Endometrium (tissue), 2 donors: ENCODE data around the gene DHRS9.
"Not testable (repeated sequence)": the region's sequence is repeated elsewhere in the genome, so short reads cannot be mapped to it uniquely, and the experiment has no call there.

Experiments used
- FAIRE-seq: peaks from 2 replicates; lab custom pipeline; 2012; peaks lifted over from hg19 to GRCh38; lab: Jason Lieb, UNC
- donor health status: control.
- donor health status: control.

DHRS9 gene

DNA sequence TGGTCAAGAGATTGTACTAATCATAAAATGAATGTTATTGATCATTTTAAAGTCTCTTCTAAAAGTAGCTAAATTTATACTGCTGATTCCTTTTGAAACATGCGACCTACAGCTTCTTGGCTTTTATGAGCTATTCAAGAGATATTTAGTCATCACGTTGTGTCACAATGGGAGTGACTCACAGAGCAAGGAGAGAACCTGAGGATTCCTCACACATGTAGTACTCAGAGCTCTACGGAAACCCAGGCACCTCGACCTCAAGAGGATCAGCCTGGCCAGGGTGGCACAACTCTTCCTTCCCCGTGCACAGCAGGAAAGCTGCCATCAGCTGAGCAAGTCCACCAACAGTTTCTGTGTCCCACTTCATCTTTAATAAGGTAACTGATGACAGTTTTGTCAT, at the start of gene DHRS9:
DHRS9 (plus strand) TSS at position 223 of the 400 bp plus-strand sequence. CDS start 12,019 bp downstream, outside the sequence.
- FAIRE-seq, result no peak

DNA sequence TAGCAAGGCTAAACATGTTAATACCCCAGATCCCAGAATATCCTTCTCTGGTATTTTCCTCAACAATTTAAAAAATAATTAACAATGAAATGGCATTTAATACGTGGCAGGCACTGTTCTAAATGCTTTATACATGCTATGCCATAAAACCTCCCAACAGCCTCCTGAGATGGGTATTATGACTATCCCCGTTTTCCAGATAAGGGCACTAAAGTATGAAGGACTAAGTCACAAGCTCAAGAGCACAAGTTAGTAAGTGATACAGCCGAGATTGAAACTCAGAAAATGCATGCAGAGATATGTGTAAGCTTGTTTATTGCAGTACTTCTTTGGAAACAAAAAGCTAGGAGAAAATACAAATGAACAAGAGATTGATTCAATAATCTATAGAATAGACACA, 46.2 kb upstream of the DHRS9 start:
- no peak for FAIRE-seq

DNA sequence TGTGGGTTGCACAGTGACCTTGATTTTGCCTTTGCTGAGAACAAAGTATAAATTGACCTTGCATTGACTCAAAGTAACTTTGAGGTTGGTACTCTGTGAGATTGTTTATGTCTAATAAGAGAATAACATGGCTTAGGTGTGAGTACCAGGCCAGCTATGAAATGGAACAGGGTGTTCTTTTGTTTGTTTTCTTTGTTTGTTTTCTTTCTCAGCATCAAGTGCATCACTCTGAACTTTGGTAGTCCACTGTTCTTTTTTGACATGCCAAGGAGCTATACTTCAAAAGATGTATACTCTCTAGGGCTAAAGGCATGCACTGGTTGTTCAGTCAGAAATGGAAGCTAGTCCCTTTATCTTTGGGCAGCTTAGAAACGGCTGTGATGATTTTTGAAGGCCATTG, 43.3 kb upstream of the DHRS9 start:
- FAIRE-seq, result no peak

DNA sequence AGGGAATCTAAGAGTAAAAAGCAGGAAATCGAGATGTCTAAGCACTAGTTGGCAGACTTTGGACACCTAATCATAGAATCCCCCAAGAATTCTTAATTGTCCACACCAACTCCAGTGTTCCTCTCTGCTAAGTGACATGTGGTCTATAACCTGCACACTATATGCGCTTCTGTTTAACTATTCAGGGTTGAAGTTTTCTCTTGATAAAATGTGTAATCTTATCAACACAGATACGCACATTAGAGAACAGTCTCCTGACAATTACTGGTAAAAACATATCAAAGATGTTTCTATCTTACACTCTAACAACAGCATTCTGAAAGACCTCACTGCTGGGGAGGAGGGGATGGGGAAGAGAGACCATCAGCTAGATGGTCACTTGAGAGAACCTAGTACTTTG, 42.1 kb upstream of the DHRS9 start:
- FAIRE-seq, result no peak

DNA sequence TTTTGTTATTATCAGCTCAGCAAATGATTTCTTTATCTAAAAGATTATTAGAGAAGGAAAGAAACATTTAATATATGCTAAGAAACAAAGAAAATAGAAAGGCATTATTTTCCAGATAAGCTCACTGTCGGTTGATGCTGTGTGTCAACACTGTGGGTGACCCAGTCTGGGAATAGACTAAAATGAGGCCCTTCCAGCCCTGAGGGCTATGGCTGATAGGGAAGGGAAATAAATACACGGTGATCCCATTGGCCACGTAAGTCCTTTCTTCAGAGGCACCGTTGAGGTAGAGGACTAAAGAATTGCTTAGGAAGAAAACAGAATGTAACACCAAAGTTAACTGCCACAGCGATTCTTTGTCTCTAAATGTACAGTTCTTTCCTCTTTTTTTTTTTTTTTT, 40.0 kb upstream of the DHRS9 start:
- no peak for FAIRE-seq

DNA sequence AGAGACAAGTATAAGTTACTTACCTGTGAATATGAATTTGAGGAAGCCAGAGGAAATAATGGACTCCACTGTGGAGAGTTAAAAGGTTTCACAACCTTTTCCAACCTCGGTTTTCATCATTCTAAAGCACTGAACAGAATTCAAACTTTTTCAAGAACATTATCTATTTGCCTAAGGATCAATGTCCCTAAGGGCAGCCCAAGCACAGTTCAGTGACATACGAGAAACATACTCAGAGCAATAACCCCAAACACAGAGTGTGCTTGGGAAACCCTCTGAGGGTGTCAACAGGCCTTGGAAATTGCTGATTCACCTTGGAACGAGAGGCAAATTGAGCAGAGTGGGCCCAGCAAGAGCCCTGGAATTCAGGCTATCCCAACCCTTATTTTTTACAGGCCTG, 38.2 kb upstream of the DHRS9 start, which contains the start of gene ABCB11:
ABCB11 (minus strand) TSS at position 123 of the 400 bp plus-strand sequence. CDS start 13,199 bp downstream, outside the sequence.
- no peak for FAIRE-seq

DNA sequence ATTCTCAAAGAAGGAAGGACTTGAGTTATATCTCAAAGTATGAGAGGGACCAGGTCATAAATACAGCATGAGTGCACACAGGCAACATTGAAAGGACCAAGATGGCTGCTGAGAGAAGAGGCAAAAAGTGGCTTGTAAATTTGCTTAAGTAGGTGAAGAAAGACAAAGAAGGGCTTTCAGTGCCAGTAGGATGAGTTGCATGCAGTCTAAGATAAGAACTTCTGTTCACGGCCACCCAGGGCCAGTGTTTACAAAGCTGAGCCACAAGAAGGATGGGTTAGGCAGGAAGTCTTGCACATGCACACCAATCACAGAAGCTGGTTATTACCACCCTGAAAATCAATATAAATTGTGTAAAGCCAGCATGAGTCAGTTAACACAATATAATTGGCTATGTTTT, 35.1 kb upstream of the DHRS9 start:
- no peak for FAIRE-seq

DNA sequence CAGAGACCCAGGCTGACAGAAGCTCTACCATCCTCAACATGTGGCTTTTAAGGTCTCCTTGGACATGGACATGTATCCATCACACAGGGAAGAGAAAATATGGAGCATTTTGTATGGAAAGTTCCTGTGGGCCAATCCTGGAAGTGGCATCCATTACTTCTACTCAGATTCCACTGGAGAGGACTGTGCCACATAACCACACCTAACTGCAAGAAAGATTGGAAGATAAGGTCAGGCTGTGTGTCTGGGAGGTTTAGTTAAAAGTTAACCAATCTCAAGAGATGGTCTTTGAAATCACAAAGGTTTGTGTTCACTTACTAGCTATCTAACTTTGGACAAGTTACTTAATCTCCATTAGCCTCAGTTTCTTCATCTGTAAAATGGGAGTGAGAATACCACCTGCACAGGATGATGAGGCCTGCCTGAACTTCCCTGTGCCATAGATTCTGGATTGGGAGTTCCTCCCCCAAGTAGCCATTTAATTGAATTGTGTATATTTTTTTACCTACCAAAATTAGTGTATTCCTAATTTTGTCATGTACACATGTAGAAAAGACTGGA, 34.3 kb upstream of the DHRS9 start:
- no peak for FAIRE-seq

DNA sequence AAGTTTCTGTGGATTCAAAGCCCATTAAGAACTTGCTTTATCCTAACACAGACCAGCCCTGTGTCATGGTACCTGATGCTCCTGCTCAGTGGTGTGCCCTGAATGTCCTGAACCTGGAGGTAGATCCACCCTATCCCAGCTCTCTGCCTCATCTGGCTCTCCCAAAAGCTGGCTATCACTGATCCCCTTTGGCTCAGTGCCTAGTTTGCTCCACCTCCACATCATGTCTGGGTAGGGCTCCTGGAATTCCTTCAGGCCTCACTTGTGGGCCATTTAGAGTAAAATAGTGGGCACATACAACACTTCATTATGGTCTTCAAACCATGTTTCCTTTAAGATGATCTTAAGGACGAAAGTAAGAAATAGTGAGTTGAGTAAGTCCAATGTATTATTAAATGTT, 33.5 kb upstream of the DHRS9 start:
- no peak for FAIRE-seq

DNA sequence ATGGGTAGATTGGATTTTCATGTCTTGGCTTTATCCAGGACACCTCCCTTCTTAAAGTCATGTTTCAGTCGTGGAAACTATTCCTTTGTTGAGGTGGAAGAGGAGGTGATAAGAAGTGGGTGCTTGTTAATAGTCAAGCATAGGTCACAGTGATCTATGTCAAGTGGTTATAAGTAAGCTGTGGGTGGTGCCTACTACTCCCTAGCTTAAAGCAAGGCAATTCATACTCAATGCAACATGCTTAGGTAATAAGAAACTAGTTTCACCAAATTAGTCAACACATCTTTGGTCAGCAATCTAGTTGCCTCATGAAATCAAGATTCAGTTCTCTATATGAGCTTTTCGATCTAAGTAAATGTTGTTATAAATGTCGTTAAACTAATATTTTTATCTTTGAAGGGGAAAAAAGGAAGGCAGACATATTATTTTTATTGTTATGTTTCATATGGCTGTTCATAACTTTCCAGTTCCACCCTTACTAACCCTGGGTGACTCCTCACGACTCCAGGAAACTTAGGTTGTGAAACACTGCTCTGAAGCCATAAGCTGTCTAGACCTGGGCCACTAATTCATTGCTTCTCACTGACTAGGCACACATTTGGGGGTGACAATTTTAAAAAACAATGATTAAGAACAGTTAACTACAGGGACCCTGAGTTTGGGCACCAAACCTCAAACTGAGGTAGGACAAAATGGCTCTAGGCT, 32.5 kb upstream of the DHRS9 start:
- FAIRE-seq, result no peak

DNA sequence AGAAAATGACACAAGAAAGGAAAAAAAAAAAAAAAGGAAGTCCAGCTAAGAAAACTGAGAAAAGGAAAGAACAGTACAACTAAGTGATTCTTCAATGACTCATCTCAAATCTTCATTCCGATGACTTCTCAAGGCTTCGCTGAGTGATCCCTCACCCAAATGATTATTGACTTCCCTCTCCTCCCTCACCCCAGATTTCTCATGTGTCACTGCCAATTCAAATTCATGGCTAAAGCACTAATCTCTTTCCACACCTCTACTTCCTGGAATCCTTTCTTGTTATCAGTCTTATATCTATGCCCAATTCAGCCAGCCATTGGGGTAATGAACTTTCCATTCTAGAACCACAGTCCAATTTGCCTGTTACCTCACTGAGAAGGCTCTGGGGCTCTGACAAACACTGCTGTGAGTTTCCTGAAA, 31.0 kb upstream of the DHRS9 start:
- FAIRE-seq, result no peak

DNA sequence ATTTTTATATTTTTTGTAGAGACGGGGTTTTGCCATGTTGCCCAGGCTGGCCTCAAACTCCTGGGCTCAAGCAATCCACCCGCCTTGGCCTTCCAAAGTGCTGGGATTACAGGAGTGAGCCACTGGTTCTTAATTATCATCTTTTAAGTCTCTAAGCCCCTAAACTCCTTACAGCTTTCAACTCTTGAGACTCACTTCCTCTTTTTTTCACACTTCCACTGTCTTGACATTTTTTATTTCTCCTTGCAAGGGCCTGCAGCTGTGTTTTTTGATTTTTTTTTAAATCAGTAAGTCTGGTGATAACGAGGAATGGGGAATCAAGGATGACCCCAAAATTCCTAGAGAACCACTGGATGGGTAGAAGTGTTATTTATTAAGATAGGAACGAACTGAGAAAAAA, 29.7 kb upstream of the DHRS9 start:
- FAIRE-seq, result no peak

DNA sequence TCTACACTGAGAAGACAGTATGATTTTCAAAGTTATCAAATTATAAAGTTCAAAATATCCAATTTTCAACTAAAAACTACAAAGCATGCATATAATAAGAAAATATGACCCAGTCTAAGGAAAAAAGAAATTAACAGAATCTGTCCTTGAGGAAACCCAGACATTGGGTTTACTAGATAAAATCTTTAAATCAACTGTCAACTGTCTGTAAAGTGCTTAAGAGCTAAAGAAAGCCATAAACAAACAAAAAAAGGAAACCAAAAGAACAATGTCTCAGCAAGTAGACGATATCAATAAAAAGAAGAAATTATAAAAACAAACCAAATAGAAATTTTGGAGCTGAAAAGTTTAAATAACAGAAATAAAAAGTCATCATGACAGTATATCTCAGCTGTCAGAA, 27.8 kb upstream of the DHRS9 start:
- no peak for FAIRE-seq

DNA sequence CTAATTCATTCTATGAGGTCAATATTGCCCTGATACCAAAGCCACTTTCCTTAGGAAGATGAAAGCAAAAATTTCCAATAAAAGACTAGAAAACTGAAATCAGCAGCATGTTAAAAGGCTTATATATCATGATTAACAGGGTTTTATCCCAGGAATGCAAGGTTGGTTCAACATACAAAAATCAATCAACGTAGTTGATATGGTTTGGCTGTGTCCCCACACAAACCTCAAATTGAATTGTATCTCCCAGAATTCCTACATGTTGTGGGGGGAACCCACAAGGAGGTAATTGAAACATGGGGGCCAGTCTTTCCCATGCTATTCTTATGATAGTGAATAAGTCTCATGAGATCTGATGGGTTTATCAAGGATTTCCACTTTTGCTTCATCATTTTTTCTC, 26.5 kb upstream of the DHRS9 start:
- no peak for FAIRE-seq

DNA sequence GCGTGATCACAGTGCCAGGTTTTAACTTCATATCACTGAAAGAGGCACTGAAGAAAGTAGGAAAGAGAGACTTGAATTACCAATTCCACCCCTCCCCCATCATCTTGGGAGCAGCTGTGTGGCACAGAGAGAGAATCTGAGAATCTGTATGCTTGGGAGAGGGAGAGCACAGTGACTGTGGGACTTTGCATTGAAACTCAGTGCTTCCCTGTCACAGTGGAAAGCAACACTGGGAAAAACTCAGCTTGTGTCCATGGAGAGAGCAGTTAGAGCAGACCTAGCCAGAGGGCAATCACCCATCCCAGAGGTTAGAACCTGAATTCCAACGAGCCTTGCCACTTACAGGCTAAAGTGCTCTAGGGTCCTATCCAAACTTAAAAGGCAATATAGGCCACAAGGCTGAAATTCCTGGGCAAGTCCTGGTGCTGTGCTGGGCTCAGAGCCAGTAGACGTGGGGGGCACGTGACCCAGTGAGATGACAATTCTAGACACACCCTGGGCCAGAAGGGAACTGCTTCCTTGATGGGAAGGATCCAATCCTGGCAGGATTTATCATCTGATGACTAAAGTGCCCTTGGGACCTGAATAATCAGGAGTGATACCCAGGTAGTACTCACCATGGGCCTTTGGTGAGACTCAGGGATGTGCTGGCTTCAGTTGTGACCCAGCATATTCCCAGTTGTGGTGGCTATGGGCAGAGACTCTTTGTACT, 22.8 kb upstream of the DHRS9 start:
- no peak for FAIRE-seq

DNA sequence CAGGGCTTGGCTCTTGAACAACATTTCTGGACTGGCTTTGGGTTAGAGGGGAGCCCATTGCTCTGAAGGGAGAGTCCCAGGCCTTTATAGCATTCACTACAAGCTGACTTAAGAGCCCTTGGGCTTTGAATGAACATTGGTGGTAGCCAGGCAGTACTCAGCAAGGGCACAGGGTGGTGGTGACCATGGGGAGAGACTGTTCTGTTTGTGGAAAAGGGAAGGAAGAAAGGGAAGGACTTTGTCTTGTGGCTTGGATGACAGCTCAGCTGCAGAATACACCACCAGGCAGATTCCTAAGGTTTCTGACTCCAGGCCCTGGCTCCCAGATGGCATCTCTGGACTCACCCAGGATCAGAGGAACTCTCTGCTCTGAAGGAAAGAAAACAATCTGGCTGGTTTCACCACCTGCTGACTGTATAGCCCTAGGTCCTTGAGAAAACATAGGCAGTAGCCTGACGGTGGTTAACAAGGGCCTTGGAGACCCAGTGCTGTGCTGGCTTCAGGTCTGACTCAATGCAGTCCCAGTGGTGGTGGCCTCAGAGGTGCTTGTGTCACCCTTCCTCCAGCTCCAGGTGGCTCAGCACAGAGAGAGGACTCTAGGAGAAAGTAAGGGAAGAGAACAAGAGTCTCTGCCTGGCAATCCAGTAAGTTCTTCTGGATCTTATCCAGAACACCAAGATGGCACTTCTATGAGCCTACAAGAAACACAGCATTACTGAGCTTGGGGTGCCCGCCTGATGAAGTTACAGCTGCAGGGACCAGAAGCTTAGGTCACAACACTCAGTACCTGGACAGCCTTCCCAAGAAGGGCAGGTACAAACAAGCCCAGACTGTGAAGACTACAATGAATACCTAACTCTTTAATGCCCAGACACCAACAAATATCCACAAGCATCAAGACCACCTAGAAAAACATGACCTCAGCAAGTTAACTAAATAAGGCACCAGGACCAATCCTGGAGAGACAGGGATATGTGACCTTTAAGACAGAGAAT, 21.8 kb upstream of the DHRS9 start:
- no peak for FAIRE-seq

DNA sequence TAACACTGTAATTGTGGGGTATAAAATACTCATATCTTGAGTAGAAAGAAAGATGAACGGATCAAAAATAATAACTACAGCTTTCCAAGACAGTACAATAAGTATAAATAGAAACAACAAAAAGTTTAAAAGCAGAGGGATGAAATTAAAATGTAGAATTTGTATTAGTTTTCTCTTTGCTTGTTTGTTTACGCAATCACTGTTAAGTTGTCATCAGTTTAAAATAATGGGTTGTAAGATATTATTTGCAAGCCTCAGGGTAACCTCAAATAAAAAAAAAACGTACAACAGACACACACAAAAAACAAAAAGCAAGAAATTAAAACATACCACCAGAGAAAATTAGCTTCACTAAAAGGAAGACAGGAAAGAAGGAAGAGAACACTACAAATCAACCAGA, 20.2 kb upstream of the DHRS9 start:
- FAIRE-seq, result no peak

DNA sequence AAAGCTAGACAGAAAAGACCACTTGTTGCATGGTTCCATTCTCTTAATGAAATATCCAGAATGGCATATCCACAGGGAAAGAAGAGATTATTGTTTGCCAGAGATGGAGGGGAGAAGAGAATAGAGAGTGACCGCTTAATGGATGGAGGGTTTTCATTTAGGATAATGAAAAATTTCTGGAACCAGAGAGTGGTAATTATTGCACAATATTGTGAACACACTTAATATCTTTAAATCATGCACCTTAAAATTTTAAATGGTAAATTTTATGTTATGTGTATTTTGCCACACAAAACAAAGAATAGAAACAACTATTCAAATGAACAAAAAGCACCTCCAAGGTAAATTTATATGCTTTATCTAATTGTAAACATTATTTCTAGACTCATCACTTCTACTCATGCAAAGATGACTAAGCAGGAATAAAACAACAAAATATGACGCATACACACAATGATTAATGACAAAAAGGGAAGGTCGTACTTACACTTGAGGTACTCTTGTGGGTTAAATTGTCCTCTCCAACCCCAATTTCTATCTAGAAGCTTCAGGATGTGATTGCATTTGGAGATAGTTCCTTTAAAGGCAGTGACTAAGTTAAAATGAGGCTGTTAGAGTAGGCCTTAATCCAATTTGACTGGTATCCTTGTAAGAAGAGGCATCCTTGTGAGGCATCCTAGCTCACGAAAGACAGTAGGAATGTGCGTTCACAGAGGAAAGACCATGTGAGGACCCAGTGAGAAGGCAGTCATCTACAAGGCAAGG, 18.7 kb upstream of the DHRS9 start:
- FAIRE-seq, result no peak

DNA sequence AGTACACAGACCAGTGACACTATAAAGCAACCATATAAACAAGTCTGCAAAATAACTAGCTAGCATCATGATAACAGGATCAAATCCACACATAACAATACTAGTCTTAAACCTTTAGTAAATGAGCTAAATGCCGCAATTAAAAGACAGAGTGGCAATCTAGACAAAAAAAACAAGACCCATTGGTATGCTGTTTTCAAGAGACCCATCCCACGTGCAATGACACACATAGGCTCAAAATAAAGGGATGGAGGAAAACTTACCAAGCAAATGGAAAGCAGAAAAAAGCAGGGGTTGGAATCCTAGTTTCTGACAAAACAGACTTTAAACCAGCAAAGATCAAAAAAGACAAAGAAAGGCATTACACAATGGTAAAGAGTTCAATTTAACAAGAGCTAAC, 14.8 kb upstream of the DHRS9 start:
- FAIRE-seq, result not testable (repeated sequence)

DNA sequence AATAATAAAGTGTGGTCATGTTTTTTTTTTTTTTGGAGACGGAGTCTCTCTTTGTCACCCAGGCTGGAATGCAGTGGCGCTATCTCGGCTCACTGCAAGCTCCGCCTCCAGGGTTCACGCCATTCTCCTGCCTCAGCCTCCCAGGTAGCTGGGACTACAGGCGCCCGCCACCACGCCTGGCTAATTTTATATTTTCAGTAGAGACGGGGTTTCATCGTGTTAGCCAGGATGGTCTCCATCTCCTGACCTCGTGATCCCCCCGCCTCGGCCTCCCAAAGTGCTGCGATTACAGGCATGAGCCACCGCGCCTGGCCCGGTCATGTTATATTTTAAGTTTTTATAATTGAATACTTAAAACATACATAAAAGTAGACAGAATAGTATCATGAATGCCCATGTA, 5.2 kb upstream of the DHRS9 start:
- not testable (repeated sequence) for FAIRE-seq

DNA sequence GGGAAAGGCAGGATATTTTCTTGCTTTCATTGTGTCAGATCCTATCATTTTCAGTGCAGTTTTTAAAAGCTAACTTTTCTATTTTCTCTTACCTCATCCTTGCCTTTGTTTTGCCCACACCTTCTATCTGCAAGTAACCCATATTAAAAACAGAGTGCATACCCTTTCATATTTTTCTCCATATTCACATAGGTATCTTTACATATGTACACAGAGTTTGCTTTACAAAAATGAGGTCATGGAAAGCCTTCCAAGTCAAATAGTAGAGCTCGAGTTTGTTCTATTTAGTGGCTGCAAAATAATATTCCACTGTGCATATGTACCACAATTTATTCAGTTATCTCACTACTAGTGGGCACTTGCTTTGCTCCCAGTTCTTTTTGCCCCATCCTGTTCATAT, 3.9 kb upstream of the DHRS9 start:
- no peak for FAIRE-seq
